ENCODE results near the gene SPATA31A3.
"Not testable (repeated sequence)": the region's sequence is repeated elsewhere in the genome, so short reads cannot be mapped to it uniquely, and the experiment has no call there.

Gene SPATA31A3

GRCh38 chr9:66992450-66992849, at the start of gene SPATA31A3:
TSS of gene SPATA31A3 (minus strand) at chr9:66992550. CDS start at chr9:66992521, 29 bp downstream.
- not testable (repeated sequence) for ATAC-seq

- ATAC-seq: not testable (repeated sequence)
Measured at GRCh38 chr9:66952576-66952975, 39.8 kb downstream of the SPATA31A3 start.

GRCh38 chr9:66942400-66943155, 49.8 kb downstream of the SPATA31A3 start:
- not testable (repeated sequence) for ATAC-seq

GRCh38 chr9:66939878-66940830, 52.2 kb downstream of the SPATA31A3 start:
- not testable (repeated sequence) for ATAC-seq

- ATAC-seq: not testable (repeated sequence)
Measured at GRCh38 chr9:66938322-66938721, 54.0 kb downstream of the SPATA31A3 start.

GRCh38 chr9:66937662-66938061, 54.7 kb downstream of the SPATA31A3 start:
- not testable (repeated sequence) for ATAC-seq

All from SK-N-SH treated with all-trans-retinoic acid at 6 μM for 48 hours (cell line).